Measurements from ENCODE around the gene FAM174C. TPM values are rescaled to one million over a fixed set of nuclear protein-coding genes. Genes with fewer than 3 reads are reported as not detected.

The FAM174C gene
- total RNA-seq, 2 experiments from 2014 or later = 99.8 to 101 TPM

- H3K4me3 Mint-ChIP-seq = no peak overlapping the region
- no peak overlapping the region for H3K27ac Mint-ChIP-seq
- H3K4me1 Mint-ChIP-seq = peaks cover 12% of the 10 kb centered on the region
- peaks cover 9% of the 10 kb centered on the region for H3K27me3 Mint-ChIP-seq
- H3K9me3 Mint-ChIP-seq = no peaks in the 10 kb centered on the region
- peaks cover 36% of the 10 kb centered on the region for H3K36me3 Mint-ChIP-seq
- no peak for DNase-seq
Observed at GRCh38 chr19:1278713-1279660, 3.7 kb downstream of the FAM174C start.

GRCh38 chr19:1279782-1280341 lies 4.5 kb downstream of the FAM174C start:
- peak; percentile 83 for DNase-seq
- Mint-ChIP-seq H3K4me3 (no peak overlapping the region), H3K27me3 (peaks cover 18% of the 10 kb centered on the region), H3K27ac (no peak overlapping the region), H3K36me3 (peaks cover 31% of the 10 kb centered on the region), H3K4me1 (peaks cover 10% of the 10 kb centered on the region), H3K9me3 (no peaks in the 10 kb centered on the region)

GRCh38 chr19:1280636-1281568 lies 5.6 kb downstream of the FAM174C start:
- Mint-ChIP-seq H3K27me3 (peaks cover 23% of the 10 kb centered on the region), H3K4me3 (no peak overlapping the region), H3K9me3 (no peaks in the 10 kb centered on the region), H3K27ac (no peak overlapping the region), H3K4me1 (peaks cover 10% of the 10 kb centered on the region), H3K36me3 (peaks cover 29% of the 10 kb centered on the region)
- DNase-seq = no peak

GRCh38 chr19:1281569-1282287 lies 6.4 kb downstream of the FAM174C start:
- H3K27me3 Mint-ChIP-seq = peaks cover 27% of the 10 kb centered on the region
- no peaks in the 10 kb centered on the region for H3K9me3 Mint-ChIP-seq
- DNase-seq = no peak
- peaks cover 26% of the 10 kb centered on the region for H3K36me3 Mint-ChIP-seq
- H3K4me3 Mint-ChIP-seq = peak overlapping the region; percentile 26
- H3K27ac Mint-ChIP-seq = no peak overlapping the region
- peaks cover 10% of the 10 kb centered on the region for H3K4me1 Mint-ChIP-seq

- no peak for DNase-seq
- no peak overlapping the region for H3K4me3 Mint-ChIP-seq
Observed at GRCh38 chr19:1282588-1283206, 7.4 kb downstream of the FAM174C start.

GRCh38 chr19:1283207-1283916 lies 8.0 kb downstream of the FAM174C start:
- Mint-ChIP-seq H3K4me3 (no peak overlapping the region), H3K36me3 (peaks cover 14% of the 10 kb centered on the region), H3K27ac (no peak overlapping the region), H3K27me3 (peaks cover 37% of the 10 kb centered on the region), H3K4me1 (peaks cover 7% of the 10 kb centered on the region), H3K9me3 (no peaks in the 10 kb centered on the region)
- no peak for DNase-seq

More at GRCh38 chr19:1282588-1283206, 7.4 kb downstream of the FAM174C start:
- peaks cover 7% of the 10 kb centered on the region for H3K4me1 Mint-ChIP-seq
- no peak overlapping the region for H3K27ac Mint-ChIP-seq
- no peaks in the 10 kb centered on the region for H3K9me3 Mint-ChIP-seq
- peaks cover 20% of the 10 kb centered on the region for H3K36me3 Mint-ChIP-seq
- H3K27me3 Mint-ChIP-seq = peaks cover 33% of the 10 kb centered on the region

- H3K4me1 Mint-ChIP-seq = peaks cover 7% of the 10 kb centered on the region
- peaks cover 14% of the 10 kb centered on the region for H3K36me3 Mint-ChIP-seq
- peaks cover 39% of the 10 kb centered on the region for H3K27me3 Mint-ChIP-seq
- DNase-seq = no peak
- no peak overlapping the region for H3K27ac Mint-ChIP-seq
- H3K9me3 Mint-ChIP-seq = no peaks in the 10 kb centered on the region
- no peak overlapping the region for H3K4me3 Mint-ChIP-seq
Observed at GRCh38 chr19:1283917-1284292, 8.6 kb downstream of the FAM174C start.

- H3K4me1 Mint-ChIP-seq = peaks cover 7% of the 10 kb centered on the region
- no peak for DNase-seq
- H3K4me3 Mint-ChIP-seq = no peak overlapping the region
- no peak overlapping the region for H3K27ac Mint-ChIP-seq
- H3K36me3 Mint-ChIP-seq = peaks cover 12% of the 10 kb centered on the region
- H3K27me3 Mint-ChIP-seq = peaks cover 42% of the 10 kb centered on the region
- H3K9me3 Mint-ChIP-seq = no peaks in the 10 kb centered on the region
Observed at GRCh38 chr19:1284293-1284978, 9.1 kb downstream of the FAM174C start.

GRCh38 chr19:1284979-1285736 lies 9.8 kb downstream of the FAM174C start:
- peaks cover 3% of the 10 kb centered on the region for H3K4me1 Mint-ChIP-seq
- peaks cover 42% of the 10 kb centered on the region for H3K27me3 Mint-ChIP-seq
- no peak overlapping the region for H3K4me3 Mint-ChIP-seq
- no peaks in the 10 kb centered on the region for H3K9me3 Mint-ChIP-seq
- DNase-seq = no peak
- no peak overlapping the region for H3K27ac Mint-ChIP-seq
- H3K36me3 Mint-ChIP-seq = peaks cover 7% of the 10 kb centered on the region

- Mint-ChIP-seq H3K27me3 (peaks cover 42% of the 10 kb centered on the region), H3K4me3 (peak within 1 kb of the TSS; percentile 47), H3K9me3 (no peaks in the 10 kb centered on the region), H3K36me3 (peaks cover 4% of the 10 kb centered on the region), H3K4me1 (peaks cover 3% of the 10 kb centered on the region), H3K27ac (no peak within 1 kb of the TSS)
- no peak for DNase-seq
Observed at GRCh38 chr19:1285737-1286360, 10.5 kb downstream of the FAM174C start, which contains the start of gene EFNA2. Gene EFNA2, plus strand, starts transcription at chr19:1285873. Its CDS starts 296 bp downstream, at chr19:1286169.

GRCh38 chr19:1286487-1287353 lies 11.4 kb downstream of the FAM174C start:
- H3K36me3 Mint-ChIP-seq = peaks cover 1% of the 10 kb centered on the region
- H3K27me3 Mint-ChIP-seq = peaks cover 40% of the 10 kb centered on the region
- no peak for DNase-seq
- H3K9me3 Mint-ChIP-seq = no peaks in the 10 kb centered on the region
- no peak overlapping the region for H3K27ac Mint-ChIP-seq
- H3K4me3 Mint-ChIP-seq = peak overlapping the region; percentile 47
- H3K4me1 Mint-ChIP-seq = peaks cover 3% of the 10 kb centered on the region
